ENCODE measurements around the gene CPAMD8.

CPAMD8 gene

DNA sequence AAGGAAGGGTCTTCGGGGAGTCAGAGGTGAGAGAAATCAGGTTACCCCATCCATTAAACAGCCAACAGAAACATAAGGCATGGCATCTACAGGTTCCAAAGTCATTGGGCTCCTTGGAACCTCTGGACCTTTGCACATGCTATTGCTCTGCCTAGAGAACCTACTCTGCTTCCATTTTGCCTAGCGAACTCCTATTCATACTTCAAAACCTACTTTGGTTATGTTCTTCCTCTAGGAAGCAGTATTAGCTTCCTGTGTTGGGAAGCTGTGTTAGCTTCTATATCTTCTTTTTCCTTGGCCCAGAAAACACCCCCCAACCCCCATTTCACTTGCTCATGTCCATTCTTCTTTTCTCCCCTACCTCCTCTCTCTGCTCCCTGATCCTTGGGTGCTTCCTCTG, 98.3 kb downstream of the CPAMD8 start:
- H3K4me3 ChIP-seq (ENCODE audit: control insufficient read depth, low read depth, low read length) = no peak overlapping the region
- no peak for DNase-seq (ENCODE audit: low read depth)

DNA sequence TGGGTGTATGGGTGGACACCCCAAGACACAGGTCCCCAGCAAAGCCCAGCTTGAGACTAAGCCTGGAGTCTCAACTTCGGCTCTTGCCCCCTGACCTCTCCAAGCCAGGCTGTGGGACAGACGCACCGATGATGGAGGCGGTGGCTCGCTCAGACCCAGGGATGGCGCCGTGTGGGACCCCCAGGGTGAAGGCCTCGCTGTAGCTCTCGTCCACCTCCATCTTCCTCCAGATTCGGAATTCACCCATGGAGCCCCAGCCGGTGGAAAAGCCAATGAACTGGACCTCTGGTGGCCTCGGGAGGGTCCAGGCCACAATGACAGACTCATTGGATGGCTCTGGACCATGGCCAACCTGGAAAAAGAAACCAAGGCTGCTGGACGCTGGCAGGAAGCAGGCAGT, 98.7 kb downstream of the CPAMD8 start:
- TF ChIP-seq, protein P1, sequence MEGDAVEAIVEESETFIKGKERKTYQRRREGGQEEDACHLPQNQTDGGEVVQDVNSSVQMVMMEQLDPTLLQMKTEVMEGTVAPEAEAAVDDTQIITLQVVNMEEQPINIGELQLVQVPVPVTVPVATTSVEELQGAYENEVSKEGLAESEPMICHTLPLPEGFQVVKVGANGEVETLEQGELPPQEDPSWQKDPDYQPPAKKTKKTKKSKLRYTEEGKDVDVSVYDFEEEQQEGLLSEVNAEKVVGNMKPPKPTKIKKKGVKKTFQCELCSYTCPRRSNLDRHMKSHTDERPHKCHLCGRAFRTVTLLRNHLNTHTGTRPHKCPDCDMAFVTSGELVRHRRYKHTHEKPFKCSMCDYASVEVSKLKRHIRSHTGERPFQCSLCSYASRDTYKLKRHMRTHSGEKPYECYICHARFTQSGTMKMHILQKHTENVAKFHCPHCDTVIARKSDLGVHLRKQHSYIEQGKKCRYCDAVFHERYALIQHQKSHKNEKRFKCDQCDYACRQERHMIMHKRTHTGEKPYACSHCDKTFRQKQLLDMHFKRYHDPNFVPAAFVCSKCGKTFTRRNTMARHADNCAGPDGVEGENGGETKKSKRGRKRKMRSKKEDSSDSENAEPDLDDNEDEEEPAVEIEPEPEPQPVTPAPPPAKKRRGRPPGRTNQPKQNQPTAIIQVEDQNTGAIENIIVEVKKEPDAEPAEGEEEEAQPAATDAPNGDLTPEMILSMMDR (IDR thresholded peaks at IDR 0.05; ENCODE audit: control insufficient read depth, insufficient read depth, low read depth, low read length, missing control alignments) = no peak
- no peak for DNase-seq (ENCODE audit: low read depth)
- no peak overlapping the region for H3K4me3 ChIP-seq (ENCODE audit: control insufficient read depth, low read depth, low read length)

More for the DNA sequence above, 98.3 kb downstream of the CPAMD8 start:
- TF ChIP-seq, protein P1 (IDR thresholded peaks at IDR 0.05; ENCODE audit: control insufficient read depth, insufficient read depth, low read depth, low read length, missing control alignments) = no peak

- H3K4me3 ChIP-seq (ENCODE audit: control insufficient read depth, low read depth, low read length) = no peak overlapping the region
- TF ChIP-seq, protein P1 (IDR thresholded peaks at IDR 0.05; ENCODE audit: control insufficient read depth, insufficient read depth, low read depth, low read length, missing control alignments) = no peak
- DNase-seq (ENCODE audit: low read depth) = no peak
Observed at GRCh38 chr19:16922949-16923348, 103.7 kb downstream of the CPAMD8 start.

DNA sequence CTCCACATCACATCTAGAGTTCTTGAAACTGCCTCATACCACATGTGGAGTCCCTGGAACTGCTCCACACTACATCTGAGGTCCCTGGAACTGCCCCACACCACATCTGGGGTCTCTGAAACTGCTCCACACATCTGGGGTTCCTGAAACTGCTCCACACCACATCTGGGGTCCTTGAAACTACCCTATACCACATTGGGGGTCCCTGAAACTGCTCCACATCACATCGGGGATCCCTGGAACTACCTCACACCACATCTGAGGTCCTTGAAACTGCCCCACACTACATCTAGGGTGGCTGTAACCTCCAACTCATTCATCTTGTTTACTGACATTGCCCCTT, 104.0 kb downstream of the CPAMD8 start:
- no peak overlapping the region for H3K4me3 ChIP-seq (ENCODE audit: control insufficient read depth, low read depth, low read length)
- DNase-seq (ENCODE audit: low read depth) = no peak
- TF ChIP-seq, protein P1 (IDR thresholded peaks at IDR 0.05; ENCODE audit: control insufficient read depth, insufficient read depth, low read depth, low read length, missing control alignments) = no peak

GRCh38 chr19:16921766-16922591, 104.6 kb downstream of the CPAMD8 start:
- H3K4me3 ChIP-seq (ENCODE audit: control insufficient read depth, low read depth, low read length) = no peak overlapping the region

GRCh38 chr19:16920816-16921529, 105.6 kb downstream of the CPAMD8 start:
- TF ChIP-seq, protein P1 (IDR thresholded peaks at IDR 0.05; ENCODE audit: control insufficient read depth, insufficient read depth, low read depth, low read length, missing control alignments) = no peak
- peak; percentile 31 for DNase-seq (ENCODE audit: low read depth)
- no peak overlapping the region for H3K4me3 ChIP-seq (ENCODE audit: control insufficient read depth, low read depth, low read length)

More at GRCh38 chr19:16921766-16922591, 104.6 kb downstream of the CPAMD8 start:
- TF ChIP-seq, protein P1 (IDR thresholded peaks at IDR 0.05; ENCODE audit: control insufficient read depth, insufficient read depth, low read depth, low read length, missing control alignments) = no peak
- no peak for DNase-seq (ENCODE audit: low read depth)

Measured in AG09309 (cell line).